ENCODE results near the gene PSMC4. TPM values are rescaled to one million over a fixed set of nuclear protein-coding genes. Genes with fewer than 3 reads are reported as not detected.

The PSMC4 gene
- total RNA-seq, 1 donor from 2014 or later, result 122 TPM

- no peak for DNase-seq (ENCODE audit: low spot score in 2 of 2)
- Histone ChIP-seq H3K4me3 (no peak overlapping the region), H3K27me3 (no peaks in the 10 kb centered on the region), H3K4me1 (peaks cover 0 to under 1% of the 10 kb centered on the region in 2 donors), H3K36me3 (peaks cover 29 to 48% of the 10 kb centered on the region in 2 donors), H3K9me3 (peaks cover 0 to 30% of the 10 kb centered on the region in 2 donors), H3K27ac (no peak overlapping the region)
- intact Hi-C loops (cut with DNase I), result no loop called here
- no peak for TF ChIP-seq CTCF (IDR thresholded peaks at IDR 0.05)
These were observed 12.8 kb downstream of the PSMC4 start for GRCh38 chr19:39983695-39984300.

- no peaks in the 10 kb centered on the region for H3K27me3 ChIP-seq
- peaks cover 0 to 30% of the 10 kb centered on the region in 2 donors for H3K9me3 ChIP-seq
- intact Hi-C loops (cut with DNase I), result no loop called here
- no peak overlapping the region for H3K4me3 ChIP-seq
- TF ChIP-seq CTCF (IDR thresholded peaks at IDR 0.05), result no peak
- H3K27ac ChIP-seq, result no peak overlapping the region
- no peak for DNase-seq (ENCODE audit: low spot score in 2 of 2)
- H3K4me1 ChIP-seq, result no peaks in the 10 kb centered on the region
- peaks cover 8 to 25% of the 10 kb centered on the region in 2 donors for H3K36me3 ChIP-seq
These were observed 15.7 kb downstream of the PSMC4 start for GRCh38 chr19:39986643-39987042.

GRCh38 chr19:39987167-39987566 is 16.2 kb downstream of the PSMC4 start:
- DNase-seq (ENCODE audit: low spot score in 2 of 2), result no peak
- H3K9me3 ChIP-seq, result peaks cover 0 to 30% of the 10 kb centered on the region in 2 donors
- H3K27ac ChIP-seq, result no peak overlapping the region
- intact Hi-C loops (cut with DNase I), result no loop called here
- H3K4me3 ChIP-seq, result no peak overlapping the region
- peaks cover 4 to 21% of the 10 kb centered on the region in 2 donors for H3K36me3 ChIP-seq
- H3K4me1 ChIP-seq, result no peaks in the 10 kb centered on the region
- no peak for TF ChIP-seq CTCF (IDR thresholded peaks at IDR 0.05)
- H3K27me3 ChIP-seq, result no peaks in the 10 kb centered on the region

- Histone ChIP-seq H3K9me3 (peaks cover 0 to 30% of the 10 kb centered on the region in 2 donors), H3K4me1 (no peaks in the 10 kb centered on the region), H3K4me3 (no peak overlapping the region), H3K27ac (no peak overlapping the region), H3K27me3 (no peaks in the 10 kb centered on the region), H3K36me3 (peaks cover 2 to 17% of the 10 kb centered on the region in 2 donors)
- intact Hi-C loops (cut with DNase I), result no loop called here
- no peak for DNase-seq (ENCODE audit: low spot score in 2 of 2)
- TF ChIP-seq CTCF (IDR thresholded peaks at IDR 0.05), result no peak
These were observed 16.6 kb downstream of the PSMC4 start for GRCh38 chr19:39987596-39987995.

- H3K4me1 ChIP-seq, result peaks cover 0 to 10% of the 10 kb centered on the region in 2 donors
- no peak overlapping the region for H3K4me3 ChIP-seq
- TF ChIP-seq CTCF (IDR thresholded peaks at IDR 0.05), result no peak
- H3K9me3 ChIP-seq, result peaks cover 0 to 4% of the 10 kb centered on the region in 2 donors
- H3K27me3 ChIP-seq, result no peaks in the 10 kb centered on the region
- H3K27ac ChIP-seq, result no peak overlapping the region
- no peaks in the 10 kb centered on the region for H3K36me3 ChIP-seq
- intact Hi-C loops (cut with DNase I), result loop anchor here (10.0 kb wide), 1 partner anchor 459 kb away; the partner anchor contains the start of gene EID2B
- DNase-seq (ENCODE audit: low spot score in 2 of 2), result no peak
These were observed 22.6 kb downstream of the PSMC4 start for GRCh38 chr19:39993605-39994004.
